SK-N-MC (cell line): Measurements from ENCODE around the gene PERM1.
A peak's percentile ranks its signal among the peaks of the same experiment; 100 is the strongest.

ENCODE experiments used
- EZH2 ChIP-seq: fragments of 200-600 bp; sonication (generic); IDR thresholded peaks from one replicate; pipeline ENCODE4 v1.6.1; 2017; ENCODE audit warnings: antibody characterized with exemption
- FOXP2 ChIP-seq: optimal IDR thresholded peaks from 2 replicates; pipeline ENCODE3; 2011; ENCODE audit warnings: mild to moderate bottlenecking, moderate library complexity; ENCODE audit not compliant: insufficient read depth; ENCODE audit errors: extremely low read length, control extremely low read depth
- POLR2AphosphoS5 ChIP-seq: IDR thresholded peaks from 2 replicates; pipeline ENCODE4 v1.6.1; 2012; ENCODE audit warnings: mild to moderate bottlenecking, low read depth, low read length, borderline replicate concordance

- no peak for TF ChIP-seq EZH2
- TF ChIP-seq POLR2AphosphoS5: peak; percentile 72
- no peak for TF ChIP-seq FOXP2
Measured at GRCh38 chr1:925561-926421, 56.1 kb downstream of the PERM1 start.
